Body of pancreas (tissue), 4 donors: Measurements from ENCODE around the gene GPD1L. TPM values are rescaled to one million over a fixed set of nuclear protein-coding genes. Genes with fewer than 3 reads are reported as not detected.

ENCODE experiments used
- ATAC-seq: fragments of 150-250 bp; one replicate; pipeline ENCODE4 v1.9.1; 2016
- DNase-seq, 4 donors: peaks; one replicate each; pipeline ENCODE4 v3.0.0-alpha.2; 2019
- H3K27ac ChIP-seq, 4 donors: fragments of 200-600 bp; sonication (generic); 1 replicate in 3 of 4; 2 replicates in 1 of 4; pipeline versions ENCODE4 v1.5.1 to v1.6.1; 2016 to 2019; ENCODE audit warnings: mild to moderate bottlenecking in 1 of 4, mixed read lengths in 1 of 4, moderate library complexity in 1 of 4
- H3K27me3 ChIP-seq, 2 donors: fragments of 200-600 bp; sonication (generic); one replicate each; pipeline ENCODE4 v1.6.0; 2016; ENCODE audit warnings: mild to moderate bottlenecking in 1 of 2
- H3K36me3 ChIP-seq, 2 donors: fragments of 200-600 bp; sonication (generic); replicated peaks in 1 of 2; 2 replicates each; pipeline ENCODE4 v1.5.1; 2016; ENCODE audit warnings: low read depth in 2 of 2; ENCODE audit not compliant: insufficient read depth in 1 of 2
- H3K4me1 ChIP-seq: fragments of 200-600 bp; sonication (generic); one replicate; pipeline ENCODE4 v1.6.0; 2016
- H3K4me3 ChIP-seq, 2 donors: fragments of 200-600 bp; sonication (generic); 1 replicate in 1 of 2; 2 replicates in 1 of 2; pipeline ENCODE4 v1.5.1; 2016 to 2019
- H3K9me3 ChIP-seq, 3 donors: fragments of 200-600 bp; sonication (generic); 1 replicate in 2 of 3; 2 replicates in 1 of 3; pipeline ENCODE4 v1.5.1; 2016
- CTCF ChIP-seq, 7 experiments: fragments of 450-650 bp in 4 of 7; fragments of 200-600 bp in 3 of 7; sonication (generic) in 3 of 7; IDR thresholded peaks; one replicate each; pipeline ENCODE4 v1.5.1; 2016 to 2019; ENCODE audit warnings: antibody characterized with exemption in 7 of 7
- POLR2A ChIP-seq, 3 donors: fragments of 450-650 bp; IDR thresholded peaks; one replicate each; pipeline ENCODE4 v1.6.1; 2016; ENCODE audit warnings: antibody characterized with exemption in 3 of 3, mild to moderate bottlenecking in 2 of 3
- WGBS, 2 donors: methylation state at CpG; one replicate each; pipeline ENCODE4 v1.1.5; 2017; 5-methylcytosine and 5-hydroxymethylcytosine counted together
- intact Hi-C: fragments of 100-400 bp; cut with DNase I; formaldehyde crosslinking; loops from one replicate; pipeline ENCODE4 v1.15.1; 2023
- total RNA-seq, 2 donors: library from RNA; depleted of rRNA; stranded (reverse); fragments of >200 nt; gene quantifications; one replicate each; pipeline ENCODE4 v1.1.0, GENCODE V29; 2016

The GPD1L gene
- total RNA-seq, 2 donors from 2014 or later, result 23.6 to 97.6 TPM

GRCh38 chr3:32083702-32084270 lies 22.6 kb upstream of the GPD1L start:
- no peaks in the 10 kb centered on the region for H3K36me3 ChIP-seq
- no peak overlapping the region for H3K4me3 ChIP-seq
- TF ChIP-seq CTCF (IDR thresholded peaks at IDR 0.05) (no peak), POLR2A (IDR thresholded peaks at IDR 0.05) (no peak)
- intact Hi-C loops, result no loop called here
- H3K9me3 ChIP-seq, result no peaks in the 10 kb centered on the region
- no peak overlapping the region for H3K27ac ChIP-seq
- 89 to 96% methylated on average over 3 of the region's 3 CpGs for WGBS, 2 donors
- DNase-seq, result no peak
- H3K4me1 ChIP-seq, result peaks cover 13% of the 10 kb centered on the region
- ATAC-seq, result no peak
- no peaks in the 10 kb centered on the region for H3K27me3 ChIP-seq

- intact Hi-C loops, result no loop called here
- H3K27ac ChIP-seq, result no peak overlapping the region
Observed at GRCh38 chr3:32084870-32085269, 21.6 kb upstream of the GPD1L start.

GRCh38 chr3:32086464-32086863 lies 20.0 kb upstream of the GPD1L start:
- H3K4me3 ChIP-seq, result no peak overlapping the region
- no peak for TF ChIP-seq POLR2A (IDR thresholded peaks at IDR 0.05)
- no peak for TF ChIP-seq CTCF (IDR thresholded peaks at IDR 0.05)
- H3K27ac ChIP-seq, result no peak overlapping the region
- H3K27me3 ChIP-seq, result no peaks in the 10 kb centered on the region
- DNase-seq (no peak), ATAC-seq (no peak)
- intact Hi-C loops, result no loop called here
- 89 to 100% methylated on average over 1 of the region's 1 CpG for WGBS, 2 donors
- H3K9me3 ChIP-seq, result no peaks in the 10 kb centered on the region
- no peaks in the 10 kb centered on the region for H3K36me3 ChIP-seq
- peaks cover 13% of the 10 kb centered on the region for H3K4me1 ChIP-seq

More at GRCh38 chr3:32084870-32085269, 21.6 kb upstream of the GPD1L start:
- TF ChIP-seq POLR2A (IDR thresholded peaks at IDR 0.05) (no peak), CTCF (IDR thresholded peaks at IDR 0.05) (no peak)
- Histone ChIP-seq H3K36me3 (no peaks in the 10 kb centered on the region), H3K4me3 (no peak overlapping the region), H3K9me3 (no peaks in the 10 kb centered on the region), H3K27me3 (no peaks in the 10 kb centered on the region), H3K4me1 (peaks cover 13% of the 10 kb centered on the region)
- 87 to 93% methylated on average over 2 of the region's 2 CpGs for WGBS, 2 donors
- ATAC-seq, result no peak
- DNase-seq, result no peak

GRCh38 chr3:32089476-32089875 lies 16.9 kb upstream of the GPD1L start:
- WGBS, 2 donors, result 83 to 88% methylated on average over 6 of the region's 6 CpGs
- Histone ChIP-seq H3K9me3 (no peaks in the 10 kb centered on the region), H3K27ac (no peak overlapping the region), H3K27me3 (no peaks in the 10 kb centered on the region), H3K4me3 (no peak overlapping the region), H3K36me3 (no peaks in the 10 kb centered on the region), H3K4me1 (no peaks in the 10 kb centered on the region)
- intact Hi-C loops, result no loop called here
- DNase-seq (no peak), ATAC-seq (no peak)
- TF ChIP-seq POLR2A (IDR thresholded peaks at IDR 0.05), result no peak
- no peak for TF ChIP-seq CTCF (IDR thresholded peaks at IDR 0.05)

GRCh38 chr3:32093204-32093603 lies 13.2 kb upstream of the GPD1L start:
- H3K4me3 ChIP-seq, result no peak overlapping the region
- ATAC-seq (no peak), DNase-seq (no peak)
- WGBS, 2 donors, result 86 to 92% methylated on average over 5 of the region's 5 CpGs
- intact Hi-C loops, result no loop called here
- H3K36me3 ChIP-seq, result no peaks in the 10 kb centered on the region
- no peaks in the 10 kb centered on the region for H3K9me3 ChIP-seq
- no peak overlapping the region for H3K27ac ChIP-seq
- H3K27me3 ChIP-seq, result no peaks in the 10 kb centered on the region
- H3K4me1 ChIP-seq, result no peaks in the 10 kb centered on the region
- TF ChIP-seq CTCF (IDR thresholded peaks at IDR 0.05) (no peak), POLR2A (IDR thresholded peaks at IDR 0.05) (no peak)
